Measurements from ENCODE around the gene LARGE1.

LARGE1 gene

DNA sequence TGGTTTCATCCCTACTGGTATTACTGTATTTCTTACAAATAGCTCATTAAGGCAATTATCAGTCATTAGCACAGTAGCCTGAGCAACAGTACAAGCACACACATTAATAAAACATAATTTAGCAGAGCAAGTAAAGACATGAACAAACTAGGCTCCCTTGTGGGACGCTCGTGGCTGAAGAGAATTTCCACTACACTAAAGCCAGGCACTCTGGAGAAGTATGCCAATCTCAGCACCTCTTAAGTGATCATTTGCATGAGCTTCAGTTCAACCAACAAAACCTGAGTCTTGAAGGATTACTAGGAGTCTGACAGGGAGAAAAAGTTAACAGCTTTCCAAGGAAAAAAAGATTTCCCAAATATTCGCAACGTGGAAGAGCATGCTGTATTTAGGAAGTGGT, 109.1 kb downstream of the LARGE1 start:
- DNase-seq = no peak

DNA sequence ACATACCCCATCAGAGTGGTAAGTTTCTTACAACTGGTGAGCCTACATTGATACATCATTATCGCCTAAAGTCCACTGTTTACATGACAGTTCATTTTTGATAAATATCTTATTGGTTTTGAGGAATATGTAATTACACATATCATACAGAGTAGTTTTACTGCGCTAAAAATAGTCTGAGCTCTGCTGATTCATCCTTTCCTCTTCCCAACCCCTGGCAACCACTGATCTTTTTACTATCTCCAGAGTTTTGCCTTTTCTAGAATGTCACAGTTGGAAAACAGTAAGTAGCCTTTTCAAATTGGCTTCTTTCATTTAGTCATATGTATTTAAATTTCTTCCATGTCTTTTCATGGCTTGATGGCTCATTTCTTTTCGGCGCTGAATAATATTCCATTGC, 112.8 kb downstream of the LARGE1 start:
- no peak for DNase-seq

DNA sequence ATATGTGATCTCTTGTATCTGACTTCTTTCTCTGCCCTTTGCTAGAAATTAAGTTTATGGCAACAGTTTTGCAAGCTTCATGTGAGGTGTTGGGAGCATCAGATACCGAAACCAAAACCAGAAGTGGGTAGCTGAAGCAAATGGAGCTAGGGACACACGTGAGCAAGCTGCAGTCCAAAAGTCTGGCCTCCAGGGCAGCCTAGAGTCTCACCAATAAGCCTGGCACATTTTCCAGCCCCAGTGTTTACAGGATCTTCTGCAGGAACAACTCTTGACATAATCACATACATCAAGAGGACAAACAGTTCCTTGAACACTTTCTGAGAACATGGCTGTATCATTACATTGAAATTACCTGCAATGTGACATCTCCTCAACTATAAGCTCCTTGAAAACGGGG, 114.1 kb downstream of the LARGE1 start:
- DNase-seq = no peak

DNA sequence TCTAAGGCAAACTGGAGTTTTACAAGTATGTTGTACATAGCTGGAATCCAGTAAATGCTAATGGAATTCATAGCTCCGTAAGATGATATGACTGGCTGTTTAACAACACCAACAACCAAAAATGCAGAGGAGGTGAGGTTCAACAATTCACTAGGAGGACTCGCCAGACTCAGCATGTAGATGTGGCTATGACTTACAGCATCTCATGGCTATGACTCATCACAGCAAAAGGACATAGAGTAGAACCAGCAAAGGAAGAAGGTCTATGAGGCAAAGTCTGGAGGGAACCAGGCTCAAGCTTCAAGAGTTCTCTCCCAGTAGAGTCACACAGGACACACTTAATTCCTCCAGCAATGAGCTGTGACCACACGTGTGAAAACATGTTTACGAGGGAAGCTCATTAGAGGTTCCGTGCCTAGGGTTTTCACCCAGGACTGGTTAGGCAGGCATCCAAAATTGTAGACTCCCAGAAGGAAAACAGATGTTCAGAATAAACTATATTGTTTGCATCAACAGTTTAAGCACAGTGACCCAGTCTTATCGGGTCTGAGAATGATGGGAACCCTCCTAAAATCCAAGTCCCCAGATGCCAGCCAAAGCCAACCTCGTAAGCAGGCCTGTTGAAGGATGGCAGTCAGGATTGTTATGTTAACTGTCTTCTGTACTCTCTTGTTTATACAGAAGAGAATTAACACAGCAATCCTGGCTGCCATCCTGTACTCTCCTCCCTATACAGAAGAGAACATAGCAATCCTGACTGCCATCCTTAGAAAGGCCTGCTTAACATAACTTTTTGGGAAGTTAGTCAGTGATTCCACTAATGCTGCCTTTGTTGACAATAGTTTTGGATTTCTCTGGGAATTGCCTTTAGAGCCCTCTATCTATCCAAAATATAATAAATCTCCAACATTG, 116.6 kb downstream of the LARGE1 start:
- no peak for DNase-seq

DNA sequence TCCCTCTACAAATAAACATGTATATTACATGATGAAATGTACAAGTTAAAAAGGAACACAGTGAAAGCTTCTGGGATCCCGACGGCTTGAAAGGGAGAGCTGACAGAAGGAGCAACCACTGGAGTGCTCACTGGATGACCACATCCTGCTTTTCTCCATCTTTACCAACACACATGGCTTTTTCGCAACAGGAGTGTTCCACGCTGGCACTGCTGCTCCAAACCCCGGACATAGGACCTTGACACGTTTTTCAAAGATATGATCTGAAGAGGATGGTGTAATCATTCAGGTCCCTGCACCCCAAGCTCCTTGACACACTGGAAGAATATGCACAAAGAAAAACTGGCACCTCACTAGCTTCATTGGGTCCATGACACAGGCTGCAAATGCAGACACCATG, 121.9 kb downstream of the LARGE1 start:
- DNase-seq = no peak

DNA sequence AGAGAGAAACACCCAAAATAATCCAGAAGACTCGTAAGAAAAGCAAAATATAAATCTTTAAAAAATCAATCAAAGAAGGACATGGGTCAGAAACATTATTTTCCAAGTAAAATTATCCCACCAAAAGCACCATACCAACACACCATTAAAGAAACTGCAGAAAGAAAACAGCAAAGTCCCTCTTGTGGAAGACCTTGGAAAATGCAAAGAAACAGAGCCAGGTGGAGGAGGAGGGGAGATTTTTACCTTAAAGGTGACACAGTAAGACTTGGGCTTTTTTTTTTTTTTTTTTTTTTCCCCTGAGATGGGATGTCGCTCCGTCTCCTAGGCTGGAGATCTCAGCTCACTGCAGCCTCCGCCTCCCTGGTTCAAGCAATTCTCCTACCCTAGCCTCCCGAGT, 123.8 kb downstream of the LARGE1 start:
- DNase-seq = no peak

DNA sequence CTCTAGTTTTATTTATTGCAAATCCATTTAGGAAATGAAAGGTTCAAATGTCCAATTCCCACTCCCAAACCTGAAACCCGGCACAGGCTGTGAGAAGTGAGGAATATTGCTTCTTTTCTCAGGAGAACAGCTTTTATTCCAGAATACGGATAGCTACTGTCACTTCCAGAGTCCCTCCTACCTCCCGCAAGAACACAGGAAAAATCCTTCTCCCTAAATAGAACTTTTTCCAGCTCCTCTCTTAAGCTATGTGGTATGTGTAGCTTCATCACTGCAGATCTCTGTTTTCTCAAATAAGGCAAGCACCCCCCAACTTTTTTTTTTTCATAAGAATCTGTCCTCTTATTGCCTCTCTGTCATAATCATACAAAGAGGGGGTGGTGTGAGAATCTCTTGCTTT, 126.8 kb downstream of the LARGE1 start:
- DNase-seq = no peak

DNA sequence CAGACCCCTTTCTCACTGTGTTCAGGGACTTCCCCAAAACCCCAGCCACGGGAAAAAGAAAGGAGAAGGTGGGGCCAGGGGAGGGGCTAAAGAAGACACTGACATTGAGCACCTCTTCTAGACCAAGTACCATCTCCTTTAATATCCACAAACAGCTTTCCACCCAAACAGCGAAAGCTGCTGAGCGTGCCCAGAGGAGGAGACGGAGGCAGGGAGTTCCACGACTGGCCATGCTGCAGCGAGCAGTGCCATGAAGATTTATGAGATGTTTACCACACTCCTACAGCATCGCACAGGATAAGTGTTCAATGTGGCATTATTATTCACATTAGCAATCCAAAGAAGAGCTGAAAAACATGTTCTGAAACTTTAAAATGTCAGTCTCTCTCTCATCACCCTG, 127.4 kb downstream of the LARGE1 start:
- DNase-seq = no peak

DNA sequence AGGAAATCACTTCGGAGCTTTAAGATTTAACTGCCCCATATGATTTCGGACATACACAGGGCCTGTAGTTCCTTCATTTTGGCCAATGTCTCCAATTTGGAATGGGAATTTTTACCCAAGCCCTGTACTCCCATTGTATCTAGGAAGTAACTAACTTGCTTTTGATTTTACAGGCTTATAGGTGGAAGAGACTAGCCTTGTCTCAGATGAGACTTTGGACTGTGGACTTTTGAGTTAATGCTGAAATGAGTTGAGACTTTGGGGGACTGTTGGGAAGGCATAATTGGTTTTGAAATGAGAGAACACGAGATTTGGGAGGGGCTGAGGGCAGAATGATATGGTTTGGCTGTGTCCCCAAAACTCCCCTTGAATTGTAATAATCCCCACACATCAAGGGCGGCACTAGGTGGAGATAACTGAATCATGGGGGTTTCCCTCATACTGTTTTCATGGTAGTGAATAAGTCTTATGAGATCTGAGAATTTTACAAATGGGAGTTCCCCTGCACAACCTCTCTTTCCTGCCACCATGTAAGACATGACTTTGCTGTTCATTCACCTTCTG, 130.5 kb downstream of the LARGE1 start:
- DNase-seq = no peak

DNA sequence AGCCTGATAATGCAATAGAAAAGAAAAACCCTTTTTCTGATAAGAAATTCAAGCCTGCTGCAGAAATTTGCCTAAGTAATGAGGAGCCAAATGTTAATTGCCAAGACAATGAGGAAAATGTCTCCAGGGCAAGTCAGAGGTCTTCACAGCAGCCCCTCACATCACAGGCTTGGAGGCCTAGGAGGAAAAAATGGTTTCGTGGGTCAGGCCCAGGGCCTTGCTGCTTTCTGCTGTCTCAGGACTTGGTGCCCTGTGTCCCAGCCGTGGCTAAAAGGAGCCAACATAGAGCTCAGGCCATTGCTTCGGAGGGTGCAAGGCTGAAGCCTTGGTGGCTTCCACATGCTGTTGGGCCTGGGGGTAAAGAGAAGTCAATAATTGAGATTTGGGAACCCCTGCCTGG, 131.3 kb downstream of the LARGE1 start:
- no peak for DNase-seq

DNA sequence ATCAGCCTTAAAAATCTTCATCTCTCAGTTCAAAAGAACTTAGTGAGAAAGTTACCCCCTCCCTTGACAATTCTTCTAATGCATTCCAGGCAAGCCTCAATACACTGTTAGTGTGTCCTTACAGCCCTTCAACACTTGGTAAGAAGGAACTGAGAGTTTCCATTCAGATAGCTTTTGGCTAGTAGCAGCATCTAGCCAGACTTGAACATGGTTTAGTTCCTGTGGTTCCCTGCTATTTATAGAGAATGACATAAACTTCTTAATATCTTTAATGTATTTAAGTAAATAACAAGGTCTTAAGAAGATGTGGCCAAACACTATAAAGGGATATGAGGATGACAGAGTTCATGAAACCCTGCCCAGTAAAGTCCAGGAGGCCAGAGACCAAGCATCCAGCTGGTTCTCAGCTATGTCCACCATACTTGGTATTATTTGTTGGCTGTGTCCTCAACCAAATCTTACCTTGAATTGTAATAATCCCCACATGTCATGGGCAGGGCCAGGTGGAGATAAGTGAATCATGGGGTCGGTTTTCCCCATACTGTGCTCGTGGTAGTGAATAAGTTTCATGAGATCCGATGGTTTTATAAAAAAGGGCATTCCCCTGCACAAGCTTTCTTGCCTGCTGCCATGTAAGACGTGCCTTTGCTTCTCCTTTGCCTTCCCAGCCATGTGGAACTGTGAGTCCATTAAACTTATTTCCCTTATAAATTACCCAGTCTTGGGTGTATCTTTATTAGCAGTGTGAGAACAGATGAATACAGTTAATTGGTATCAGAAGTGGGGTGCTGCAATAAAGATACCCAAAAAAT, 132.4 kb downstream of the LARGE1 start:
- DNase-seq = no peak

DNA sequence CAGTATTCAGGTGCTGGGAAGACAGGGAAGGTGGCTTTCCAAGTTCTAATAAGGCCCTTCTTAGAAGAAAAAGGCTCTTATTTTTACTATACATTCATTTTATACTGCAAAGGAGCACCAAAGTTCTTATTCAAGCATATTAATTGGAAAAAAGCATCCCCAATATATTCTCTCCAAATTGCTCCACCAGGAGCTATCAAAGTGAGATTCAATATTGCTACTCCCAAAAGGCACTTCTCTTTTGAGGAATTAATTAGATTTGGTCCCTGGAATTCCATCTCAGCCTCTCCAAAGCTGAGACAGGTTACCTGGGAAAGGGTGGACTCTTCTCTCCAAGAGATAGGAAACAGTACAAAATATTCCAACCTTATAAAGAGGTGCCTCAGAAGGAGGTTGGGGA, 134.1 kb downstream of the LARGE1 start:
- DNase-seq = no peak

DNA sequence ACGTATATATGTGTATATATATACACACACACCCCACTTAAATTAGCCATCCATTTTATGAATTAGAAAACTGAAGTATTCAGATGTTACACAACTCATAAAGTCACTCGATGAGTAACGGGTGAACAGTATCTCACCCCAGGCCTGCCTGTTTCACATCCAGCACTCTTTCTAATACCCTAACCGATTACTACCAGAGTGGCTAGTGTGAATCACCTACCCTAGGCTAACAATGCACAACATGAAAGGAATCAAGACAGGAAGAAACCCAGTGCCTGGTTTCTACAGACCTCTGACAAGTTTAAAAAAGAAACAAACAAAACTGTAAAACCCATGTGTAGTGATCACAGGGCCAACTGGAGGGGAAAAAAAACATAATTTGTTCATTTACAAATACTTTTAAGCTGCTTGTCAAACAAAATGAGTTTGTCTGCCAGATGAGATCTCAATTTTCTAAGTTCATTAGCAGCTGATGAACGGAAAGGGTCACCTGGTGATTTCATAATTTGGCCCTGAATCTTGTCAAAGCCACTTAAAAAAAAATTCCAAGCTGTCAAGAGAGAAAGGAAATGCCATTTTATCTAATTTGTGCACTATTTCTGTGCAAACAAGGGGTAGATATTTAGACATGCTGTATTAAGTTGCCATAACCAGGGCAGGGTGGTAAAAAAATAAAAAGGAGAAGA, 134.8 kb downstream of the LARGE1 start:
- DNase-seq = no peak

DNA sequence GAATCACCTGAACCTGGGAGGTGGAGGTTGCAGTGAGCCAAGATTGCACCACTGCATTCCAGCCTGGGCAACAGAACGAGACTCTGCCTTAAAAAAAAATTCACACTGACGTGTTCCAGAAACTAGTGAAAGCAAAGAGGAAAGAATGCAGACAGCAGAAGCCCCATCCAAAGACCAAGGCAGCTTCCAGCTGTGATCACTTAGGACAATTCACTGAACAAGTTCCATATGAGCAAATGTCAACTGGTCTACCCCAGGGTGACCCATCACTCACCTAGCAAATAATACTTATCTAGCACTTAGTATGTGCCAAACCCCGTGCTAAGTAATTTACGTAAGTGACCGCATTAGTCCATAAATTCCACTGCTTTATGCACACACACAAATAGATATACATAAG, 138.9 kb downstream of the LARGE1 start:
- no peak for DNase-seq

DNA sequence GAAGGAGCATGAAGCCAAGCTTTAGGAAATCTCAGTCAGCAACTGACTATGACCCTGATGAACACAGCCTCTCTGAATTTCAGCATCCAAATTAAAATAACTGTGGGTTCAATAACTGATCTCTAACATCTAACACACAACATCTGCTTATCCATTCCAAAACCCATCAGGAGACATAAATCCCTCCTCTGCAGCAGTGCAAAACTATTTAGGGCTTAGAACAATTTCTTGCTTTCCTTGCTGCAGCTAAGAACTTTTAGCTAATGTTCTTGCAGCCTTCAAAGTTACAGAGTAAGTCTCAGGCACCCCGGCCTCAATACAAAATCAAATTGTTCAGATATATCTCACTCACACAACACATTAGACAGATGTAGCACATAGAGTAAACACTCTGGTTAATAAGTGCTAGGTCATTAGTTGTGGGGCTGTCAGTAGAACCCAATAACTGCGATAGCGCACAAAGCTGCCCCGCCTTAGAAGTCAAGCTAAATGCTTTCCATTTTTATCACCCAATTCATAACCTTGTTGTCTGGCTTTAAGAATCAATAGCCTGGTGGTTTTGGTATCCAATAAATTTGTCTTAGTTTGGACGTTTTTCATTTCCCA, 139.6 kb downstream of the LARGE1 start:
- no peak for DNase-seq

DNA sequence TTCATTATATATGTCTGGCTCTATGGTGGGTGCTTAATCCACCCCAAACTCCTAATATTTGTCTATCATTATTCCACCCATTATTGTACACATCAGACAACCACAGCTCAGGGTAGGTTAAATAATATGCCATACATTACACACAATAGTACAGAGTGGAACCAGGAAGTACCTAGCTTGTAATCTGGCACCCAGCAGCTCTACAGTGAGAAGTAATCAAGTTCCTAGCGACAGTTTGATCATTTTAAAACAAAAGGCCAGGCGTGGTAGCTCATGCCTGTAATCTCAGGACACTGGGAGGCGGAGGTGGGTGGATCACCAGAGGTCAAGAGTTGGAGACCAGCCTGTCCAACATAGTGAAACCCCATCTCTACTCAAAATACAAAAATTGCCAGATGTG, 141.0 kb downstream of the LARGE1 start:
- DNase-seq = no peak

DNA sequence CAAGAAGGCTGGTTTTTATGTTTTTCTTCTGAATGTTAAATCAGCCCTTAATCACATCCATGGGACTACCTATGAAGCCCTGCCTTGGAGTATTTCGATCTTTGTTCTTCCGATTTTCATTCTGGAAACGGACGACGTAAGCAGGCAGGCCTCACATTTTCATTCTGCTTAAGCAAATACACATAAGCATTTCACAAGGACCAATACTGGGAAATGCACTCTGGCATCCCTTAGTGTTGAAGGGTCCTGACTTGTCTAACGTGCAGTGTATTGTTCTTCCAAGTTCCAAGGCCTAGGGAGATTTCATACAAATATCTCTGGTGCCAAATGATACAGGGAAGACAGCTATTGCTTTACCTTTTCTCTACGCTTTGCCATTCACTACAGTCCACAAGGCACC, 143.8 kb downstream of the LARGE1 start:
- no peak for DNase-seq

DNA sequence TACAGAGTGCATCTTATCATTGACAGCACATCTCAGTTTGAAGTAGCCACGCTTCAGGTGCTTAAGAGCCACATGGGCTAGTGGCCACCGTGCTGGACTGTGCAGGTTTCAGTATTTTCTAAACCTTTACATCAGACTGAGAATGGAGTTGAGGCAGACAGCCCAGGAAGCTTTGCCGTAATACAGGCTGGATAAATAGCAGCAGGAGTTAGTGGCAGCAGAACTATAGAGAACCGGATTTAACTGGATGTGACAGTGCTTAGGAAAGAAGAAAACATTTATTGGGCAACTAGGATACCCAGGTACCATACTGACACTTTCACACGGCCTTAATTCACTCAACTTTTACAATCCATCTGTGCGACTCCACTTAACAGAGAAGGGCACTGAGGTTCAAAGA, 145.5 kb downstream of the LARGE1 start:
- DNase-seq = no peak

DNA sequence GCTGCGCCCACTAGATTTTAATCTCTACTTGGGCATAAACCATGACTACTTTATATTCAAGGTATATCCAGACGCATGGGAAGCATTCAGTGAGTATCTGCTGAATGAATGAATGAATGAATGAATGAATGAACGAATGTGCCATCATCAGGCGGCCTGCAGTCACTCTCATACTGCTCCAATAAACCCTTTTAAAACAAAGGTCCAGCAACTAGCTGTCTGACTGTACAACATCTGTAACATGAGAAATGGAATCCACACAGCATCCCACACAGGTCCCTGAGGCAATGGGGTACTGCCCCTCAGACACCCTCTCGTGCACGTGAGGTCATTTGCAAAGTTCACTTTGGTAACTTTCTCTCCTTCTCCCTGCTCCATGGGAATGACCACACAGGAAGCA, 147.5 kb downstream of the LARGE1 start:
- no peak for DNase-seq

DNA sequence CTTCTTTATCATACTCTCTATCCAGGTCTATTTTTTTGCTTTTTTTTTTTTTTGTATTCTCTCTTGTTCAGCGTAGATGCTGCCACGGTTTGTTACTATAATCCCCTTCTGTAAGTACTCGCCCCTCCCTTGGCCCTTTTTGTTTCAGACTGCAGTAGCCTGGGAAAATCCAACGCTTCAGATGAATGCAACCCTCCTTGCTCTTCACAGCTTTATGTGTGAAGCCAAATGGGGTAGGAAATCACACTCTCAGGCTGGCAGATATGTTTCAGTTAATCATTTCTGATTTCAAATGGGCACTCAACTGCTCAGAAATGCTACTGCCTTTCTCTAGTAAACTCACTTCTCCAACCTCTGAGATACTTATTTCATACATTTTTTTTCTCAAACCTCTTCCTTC, 149.1 kb downstream of the LARGE1 start:
- DNase-seq = no peak

DNA sequence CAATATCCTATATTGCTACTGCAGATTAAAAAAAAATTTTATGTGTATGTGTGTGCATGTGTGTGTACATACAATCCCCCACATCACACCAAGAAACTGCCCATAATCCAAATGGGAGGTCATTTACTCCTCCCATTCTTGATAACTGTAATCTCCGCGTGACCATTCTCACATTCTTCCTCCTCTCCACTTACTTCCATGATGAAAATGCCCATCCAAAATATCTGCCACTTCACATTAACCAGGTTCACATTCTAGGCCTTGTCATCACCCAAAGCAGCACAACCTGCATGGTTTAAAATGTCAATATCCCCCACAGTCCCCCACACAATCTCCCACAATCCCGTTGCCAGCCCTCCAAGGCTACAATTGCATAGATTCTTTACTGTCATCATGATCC, 149.6 kb downstream of the LARGE1 start:
- no peak for DNase-seq

DNA sequence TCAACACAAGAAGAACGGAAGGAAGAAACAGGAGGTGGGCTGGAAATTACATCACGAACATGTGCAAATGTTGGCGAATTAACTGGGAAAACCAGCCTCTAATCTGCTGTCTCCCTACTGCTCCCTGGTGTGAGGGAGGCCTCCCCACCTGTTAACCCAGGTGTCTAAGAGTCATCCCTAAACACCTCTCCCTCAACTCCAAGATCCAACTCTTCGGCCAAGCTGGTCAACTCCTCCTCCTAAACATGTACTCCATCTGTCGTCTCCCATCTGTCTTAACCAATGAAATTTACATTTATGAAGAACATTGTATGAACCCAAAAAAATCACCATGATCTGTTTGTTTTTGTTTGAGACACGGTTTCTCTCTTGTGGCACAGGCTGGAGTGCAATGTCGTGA, 154.2 kb downstream of the LARGE1 start:
- DNase-seq = no peak

DNA sequence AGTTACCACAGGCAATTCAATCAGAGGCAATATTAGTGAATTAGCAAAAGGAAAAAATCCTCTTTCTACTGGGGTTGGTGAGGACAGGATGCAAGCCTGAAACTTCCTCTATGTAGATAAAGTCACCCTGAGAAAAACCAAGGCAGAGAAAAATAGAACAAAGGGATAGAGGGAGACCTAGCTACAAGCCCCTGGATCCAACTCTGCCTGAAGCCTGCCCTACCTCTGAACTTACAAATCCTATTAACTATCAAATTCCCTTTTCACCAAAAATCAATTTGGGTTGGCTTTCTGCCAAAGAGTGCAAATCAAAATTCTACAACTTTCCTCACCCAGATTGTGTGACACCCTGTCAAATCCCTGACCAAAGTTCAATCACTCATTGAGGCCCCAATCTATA, 161.3 kb downstream of the LARGE1 start:
- DNase-seq = no peak

Measured in NCI-H2081 treated with DMSO at 0.1 percent for 48 hours (cell line).